HepG2 (cell line): ENCODE results near the gene FMOD. TPM values are rescaled to one million over a fixed set of nuclear protein-coding genes. Genes with fewer than 3 reads are reported as not detected.

Source experiments
- ATAC-seq: fragments of 200-7000 bp; cut with Tn5 transposase; 3 replicates; pipeline ENCODE4 v1.9.1; 2020; ENCODE audit warnings: mild to moderate bottlenecking, moderate library complexity
- BruUV-seq: library from RNA; stranded (reverse); fragments of 400-500 nt; replicated peaks from 2 replicates; lab custom pipeline; 2021; lab: Mats Ljungman, UMichigan
- CTCF ChIA-PET: fragments of 300-600 bp; formaldehyde crosslinking; extraction: SDS; loops from one replicate; lab custom pipeline; 2021; ENCODE audit warnings: low total read pairs, inconsistent platforms, low intra/inter-chr PET ratio; lab: Yijun Ruan, JAX
- POLR2A ChIA-PET: fragments of 350-600 bp; sonication (Branson Sonifier 250); formaldehyde crosslinking; loops from one replicate; lab custom pipeline; 2020; ENCODE audit warnings: antibody characterized with exemption, inconsistent platforms; lab: Yijun Ruan, JAX
- DNase-seq: peaks from one replicate; pipeline ENCODE4 v3.0.0-alpha.2; 2015; ENCODE audit warnings: low spot score
- FAIRE-seq: peaks from 3 replicates; lab custom pipeline; 2011; peaks lifted over from hg19 to GRCh38; lab: Jason Lieb, UNC
- H2AFZ ChIP-seq: one replicate; pipeline ENCODE4 v1.6.1; 2011; ENCODE audit warnings: low read length, inconsistent platforms
- H3K27ac ChIP-seq: fragments of 300-600 bp; 3 replicates; pipeline ENCODE4 v1.8.0; 2011; ENCODE audit warnings: mixed run types, mild to moderate bottlenecking, mixed read lengths, low read length, inconsistent platforms; ENCODE audit not compliant: insufficient read depth; ENCODE audit errors: extremely low read length
- H3K27me3 ChIP-seq, 2 experiments: fragments of 200-600 bp in 1 of 2; 2 replicates in 1 of 2; 3 replicates in 1 of 2; pipeline versions ENCODE4 v1.6.0 to v1.8.0; 2011; ENCODE audit warnings: low read length in 2 of 2, mild to moderate bottlenecking in 2 of 2, moderate library complexity in 2 of 2, inconsistent platforms in 1 of 2; ENCODE audit not compliant: insufficient read depth in 2 of 2, control insufficient read depth in 1 of 2
- H3K36me3 ChIP-seq, 2 experiments: fragments of 200-600 bp in 1 of 2; replicated peaks in 1 of 2; 2 replicates in 1 of 2; 3 replicates in 1 of 2; pipeline versions ENCODE4 v1.5.1 to v1.8.0; 2011; ENCODE audit warnings: low read length in 2 of 2, inconsistent platforms in 1 of 2; ENCODE audit not compliant: insufficient read depth in 2 of 2, control insufficient read depth in 1 of 2
- H3K4me1 ChIP-seq: 2 replicates; pipeline ENCODE4 v1.5.1; 2012; ENCODE audit warnings: low read length, inconsistent platforms; ENCODE audit not compliant: insufficient read depth
- H3K4me2 ChIP-seq: 2 replicates; pipeline ENCODE4 v1.6.0; 2011; ENCODE audit warnings: low read depth, low read length, inconsistent platforms
- H3K4me3 ChIP-seq, 3 experiments: fragments of 200-600 bp in 1 of 3; sonication (generic), shearing (Covaris generic) in 1 of 3; replicated peaks in 1 of 3; 2 replicates each; pipeline ENCODE4 v1.5.1; 2011 to 2016; ENCODE audit warnings: low read length in 3 of 3, inconsistent platforms in 2 of 3, low read depth in 2 of 3, mild to moderate bottlenecking in 2 of 3, control low read depth in 1 of 3, mixed read lengths in 1 of 3; ENCODE audit not compliant: insufficient read depth in 1 of 3
- H3K79me2 ChIP-seq: one replicate; pipeline ENCODE4 v1.6.1; 2011; ENCODE audit warnings: low read length, inconsistent platforms; ENCODE audit not compliant: insufficient read depth
- H3K9ac ChIP-seq: 2 replicates; pipeline ENCODE4 v1.6.0; 2011; ENCODE audit warnings: mild to moderate bottlenecking, low read depth, low read length, inconsistent platforms; ENCODE audit not compliant: insufficient read depth
- H3K9me3 ChIP-seq: 2 replicates; pipeline ENCODE4 v1.5.1; 2012; ENCODE audit warnings: mild to moderate bottlenecking, low read length
- H4K20me1 ChIP-seq: 2 replicates; pipeline ENCODE4 v1.6.0; 2011; ENCODE audit warnings: inconsistent platforms, mild to moderate bottlenecking, low read length, moderate library complexity; ENCODE audit not compliant: insufficient read depth
- ARNTL ChIP-seq: sonication (generic); formaldehyde crosslinking; IDR thresholded peaks from 2 replicates; pipeline ENCODE4 v1.4.0; 2020; ENCODE audit warnings: mild to moderate bottlenecking, missing genetic modification reagents
- EED ChIP-seq: sonication (generic); formaldehyde crosslinking; IDR thresholded peaks from 2 replicates; pipeline ENCODE4 v1.5.0; 2020; ENCODE audit warnings: mild to moderate bottlenecking, missing genetic modification reagents
- FOSL1 ChIP-seq: sonication (generic); formaldehyde crosslinking; IDR thresholded peaks from 2 replicates; pipeline ENCODE4 v1.9.0; 2021; ENCODE audit warnings: missing genetic modification reagents, borderline replicate concordance
- HMG20B ChIP-seq: conservative IDR thresholded peaks from 2 replicates; pipeline ENCODE4 v1.6.1; 2016; ENCODE audit warnings: missing genetic modification reagents, missing compliant biosample characterization
- HNF4G ChIP-seq, 2 experiments: sonication (generic) in 1 of 2; formaldehyde crosslinking in 1 of 2; IDR thresholded peaks; 2 replicates each; pipeline versions ENCODE4 v1.4.0 to v1.6.1; 2011 to 2020; ENCODE audit warnings: borderline replicate concordance in 2 of 2, low read depth in 2 of 2, mild to moderate bottlenecking in 2 of 2, low read length in 1 of 2, missing genetic modification reagents in 1 of 2, moderate library complexity in 1 of 2
- IRF2 ChIP-seq: IDR thresholded peaks from 2 replicates; pipeline ENCODE4 v1.6.1; 2018; ENCODE audit warnings: missing genetic modification reagents, missing compliant biosample characterization
- KAT8 ChIP-seq: IDR thresholded peaks from 2 replicates; pipeline ENCODE4 v1.6.1; 2016; ENCODE audit warnings: missing genetic modification reagents, missing compliant biosample characterization
- MAZ ChIP-seq, 2 experiments: sonication (generic) in 1 of 2; formaldehyde crosslinking in 1 of 2; IDR thresholded peaks; 2 replicates each; pipeline versions ENCODE4 v1.5.0 to v1.6.1; 2012 to 2020; ENCODE audit warnings: low read depth in 2 of 2, mild to moderate bottlenecking in 2 of 2, borderline replicate concordance in 1 of 2, improper control_type of control experiment in 1 of 2, low read length in 1 of 2, missing genetic modification reagents in 1 of 2, moderate library complexity in 1 of 2
- MZF1 ChIP-seq: sonication (generic); formaldehyde crosslinking; IDR thresholded peaks from 2 replicates; pipeline ENCODE4 v1.8.1; 2023; ENCODE audit warnings: mild to moderate bottlenecking, missing genetic modification reagents, borderline replicate concordance
- NR1H2 ChIP-seq: sonication (generic); formaldehyde crosslinking; IDR thresholded peaks from 2 replicates; pipeline ENCODE4 v1.8.1; 2022; ENCODE audit warnings: low read depth, missing genetic modification reagents, borderline replicate concordance
- ZC3H4 ChIP-seq: sonication (generic); formaldehyde crosslinking; IDR thresholded peaks from 2 replicates; pipeline ENCODE4 v1.4.0; 2020; ENCODE audit warnings: missing genetic modification reagents, borderline replicate concordance
- ZSCAN12 ChIP-seq: sonication (generic); formaldehyde crosslinking; IDR thresholded peaks from 2 replicates; pipeline ENCODE4 v1.9.0; 2021; ENCODE audit warnings: mild to moderate bottlenecking, missing genetic modification reagents
- WGBS: methylation state at CpG from one replicate; pipeline ENCODE4 v1.1.6; 2017; ENCODE audit warnings: low lambda C conversion rate; 5-methylcytosine and 5-hydroxymethylcytosine counted together
- in situ Hi-C: cut with HindIII; loops from 2 replicates; pipeline ENCODE4 v1.10.0; 2017; ENCODE audit warnings: low pct_unique_long_range_greater_than_20kb; ENCODE audit not compliant: extremely low pct_ligation_motif_present
- intact Hi-C: fragments of 100-400 bp; cut with micrococcal nuclease; formaldehyde crosslinking; loops from one replicate; pipeline ENCODE4 v1.10.0; 2022; ENCODE audit not compliant: unreplicated experiment
- polyA plus RNA-seq, 8 experiments: library from polyadenylated mRNA; depleted of rRNA in 3 of 8; stranded (reverse) in 7 of 8; unstranded in 1 of 8; fragments of >200 nt; fragmentation: Illumina TruSeq in 4 of 8; extraction: Trizol in 4 of 8; gene quantifications; 2 replicates each; pipeline versions ENCODE4 v1.2.1 to v1.2.3, GENCODE V29; 2011 to 2016; ENCODE audit warnings: low read depth in 4 of 8, missing spikeins in 1 of 8, mixed read lengths in 1 of 8; ENCODE audit not compliant: insufficient read depth in 1 of 8
- total RNA-seq, 5 experiments: library from RNA; depleted of rRNA; stranded (reverse); fragments of >200 nt; fragmentation: Illumina TruSeq; extraction: Trizol; gene quantifications; 2 replicates each; pipeline ENCODE4 v1.2.3, GENCODE V29; 2016; ENCODE audit warnings: low read depth in 1 of 5
- TF ChIP-seq, protein P1 (sequence below): sonication (generic); formaldehyde crosslinking; IDR thresholded peaks from 2 replicates; pipeline ENCODE4 v1.9.0; 2021; ENCODE audit warnings: missing genetic modification reagents, borderline replicate concordance
- TF ChIP-seq, protein P2 (sequence below): sonication (generic); formaldehyde crosslinking; IDR thresholded peaks from 2 replicates; pipeline ENCODE4 v1.4.0; 2020; ENCODE audit warnings: mild to moderate bottlenecking, missing genetic modification reagents
- TF ChIP-seq, protein P3 (sequence below): sonication (generic); formaldehyde crosslinking; IDR thresholded peaks from 2 replicates; pipeline ENCODE4 v1.4.0; 2020; ENCODE audit warnings: missing genetic modification reagents
- TF ChIP-seq, protein P4 (sequence below): sonication (generic); formaldehyde crosslinking; IDR thresholded peaks from 2 replicates; pipeline ENCODE4 v1.4.0; 2020; ENCODE audit warnings: missing genetic modification reagents

FMOD gene
- total and polyA plus RNA-seq, 2 of the 13 experiments (the other 11 are each of a cell fraction or from before 2014, with no cell fraction given) = 0.08 TPM; not detected in 1

DNA sequence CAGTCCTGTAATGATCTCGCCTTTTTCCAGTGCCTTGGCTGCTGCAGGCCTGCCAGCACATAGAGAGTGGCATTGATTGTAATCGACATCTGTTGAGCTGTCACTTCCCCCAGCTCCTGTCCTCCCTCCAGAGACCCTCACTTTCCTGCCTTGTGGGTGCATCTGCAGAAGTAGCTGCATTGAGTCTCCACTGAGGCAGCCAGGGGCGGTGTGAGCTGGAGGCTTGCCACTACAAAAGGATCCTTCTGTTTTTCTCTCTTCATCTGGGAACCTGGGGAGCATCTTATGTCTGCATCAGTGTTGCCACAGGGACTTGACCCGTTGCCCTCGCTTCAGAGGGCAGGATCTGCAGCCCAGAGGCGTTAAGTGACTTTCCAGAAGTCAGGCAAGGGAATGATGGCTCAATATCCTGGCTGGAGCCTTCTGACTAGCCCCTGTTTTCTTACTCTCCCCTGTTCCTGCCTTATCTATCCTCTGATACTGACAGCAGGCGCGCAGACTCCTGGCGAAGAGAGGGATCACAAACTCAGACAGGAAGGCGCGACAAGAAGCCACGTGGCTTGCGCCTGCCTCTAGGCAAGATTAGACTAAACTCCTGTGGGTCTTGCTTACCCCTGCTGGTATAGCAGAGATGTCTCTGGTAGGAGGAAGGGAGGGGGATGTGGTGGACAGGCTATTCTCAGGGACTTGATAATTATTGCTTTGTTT is 13.3 kb upstream of the FMOD start:
- ATAC-seq (no peak), DNase-seq (no peak), FAIRE-seq (no peak)
- no peaks in the 10 kb centered on the region for H3K9me3 ChIP-seq
- H3K9ac ChIP-seq = no peak overlapping the region
- H2AFZ ChIP-seq = no peak overlapping the region
- CTCF ChIA-PET = no interaction called here
- TF ChIP-seq MZF1 (CRISPR knock-in tag) (no peak), IRF2 (no peak), EED (no peak), NR1H2 (CRISPR knock-in tag) (no peak), FOSL1 (no peak), MAZ (IDR thresholded peaks at IDR 0.05; ENCODE audit: borderline replicate concordance, low read depth, low read length) (no peak), MAZ (CRISPR knock-in tag; IDR thresholded peaks at IDR 0.05; ENCODE audit: low read depth) (no peak), ARNTL (no peak), KAT8 (no peak), ZC3H4 (CRISPR knock-in tag) (no peak), HMG20B (CRISPR knock-in tag) (no peak), ZSCAN12 (CRISPR knock-in tag) (no peak), HNF4G (IDR thresholded peaks at IDR 0.05; ENCODE audit: borderline replicate concordance, low read depth, low read length) (no peak), HNF4G (CRISPR knock-in tag; IDR thresholded peaks at IDR 0.05; ENCODE audit: borderline replicate concordance, low read depth) (no peak)
- TF ChIP-seq, protein P1, sequence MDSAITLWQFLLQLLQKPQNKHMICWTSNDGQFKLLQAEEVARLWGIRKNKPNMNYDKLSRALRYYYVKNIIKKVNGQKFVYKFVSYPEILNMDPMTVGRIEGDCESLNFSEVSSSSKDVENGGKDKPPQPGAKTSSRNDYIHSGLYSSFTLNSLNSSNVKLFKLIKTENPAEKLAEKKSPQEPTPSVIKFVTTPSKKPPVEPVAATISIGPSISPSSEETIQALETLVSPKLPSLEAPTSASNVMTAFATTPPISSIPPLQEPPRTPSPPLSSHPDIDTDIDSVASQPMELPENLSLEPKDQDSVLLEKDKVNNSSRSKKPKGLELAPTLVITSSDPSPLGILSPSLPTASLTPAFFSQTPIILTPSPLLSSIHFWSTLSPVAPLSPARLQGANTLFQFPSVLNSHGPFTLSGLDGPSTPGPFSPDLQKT (CRISPR knock-in tag) = no peak
- TF ChIP-seq, protein P2, sequence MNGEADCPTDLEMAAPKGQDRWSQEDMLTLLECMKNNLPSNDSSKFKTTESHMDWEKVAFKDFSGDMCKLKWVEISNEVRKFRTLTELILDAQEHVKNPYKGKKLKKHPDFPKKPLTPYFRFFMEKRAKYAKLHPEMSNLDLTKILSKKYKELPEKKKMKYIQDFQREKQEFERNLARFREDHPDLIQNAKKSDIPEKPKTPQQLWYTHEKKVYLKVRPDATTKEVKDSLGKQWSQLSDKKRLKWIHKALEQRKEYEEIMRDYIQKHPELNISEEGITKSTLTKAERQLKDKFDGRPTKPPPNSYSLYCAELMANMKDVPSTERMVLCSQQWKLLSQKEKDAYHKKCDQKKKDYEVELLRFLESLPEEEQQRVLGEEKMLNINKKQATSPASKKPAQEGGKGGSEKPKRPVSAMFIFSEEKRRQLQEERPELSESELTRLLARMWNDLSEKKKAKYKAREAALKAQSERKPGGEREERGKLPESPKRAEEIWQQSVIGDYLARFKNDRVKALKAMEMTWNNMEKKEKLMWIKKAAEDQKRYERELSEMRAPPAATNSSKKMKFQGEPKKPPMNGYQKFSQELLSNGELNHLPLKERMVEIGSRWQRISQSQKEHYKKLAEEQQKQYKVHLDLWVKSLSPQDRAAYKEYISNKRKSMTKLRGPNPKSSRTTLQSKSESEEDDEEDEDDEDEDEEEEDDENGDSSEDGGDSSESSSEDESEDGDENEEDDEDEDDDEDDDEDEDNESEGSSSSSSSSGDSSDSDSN = no peak
- TF ChIP-seq, protein P3, sequence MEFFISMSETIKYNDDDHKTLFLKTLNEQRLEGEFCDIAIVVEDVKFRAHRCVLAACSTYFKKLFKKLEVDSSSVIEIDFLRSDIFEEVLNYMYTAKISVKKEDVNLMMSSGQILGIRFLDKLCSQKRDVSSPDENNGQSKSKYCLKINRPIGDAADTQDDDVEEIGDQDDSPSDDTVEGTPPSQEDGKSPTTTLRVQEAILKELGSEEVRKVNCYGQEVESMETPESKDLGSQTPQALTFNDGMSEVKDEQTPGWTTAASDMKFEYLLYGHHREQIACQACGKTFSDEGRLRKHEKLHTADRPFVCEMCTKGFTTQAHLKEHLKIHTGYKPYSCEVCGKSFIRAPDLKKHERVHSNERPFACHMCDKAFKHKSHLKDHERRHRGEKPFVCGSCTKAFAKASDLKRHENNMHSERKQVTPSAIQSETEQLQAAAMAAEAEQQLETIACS (CRISPR knock-in tag) = no peak
- TF ChIP-seq, protein P4, sequence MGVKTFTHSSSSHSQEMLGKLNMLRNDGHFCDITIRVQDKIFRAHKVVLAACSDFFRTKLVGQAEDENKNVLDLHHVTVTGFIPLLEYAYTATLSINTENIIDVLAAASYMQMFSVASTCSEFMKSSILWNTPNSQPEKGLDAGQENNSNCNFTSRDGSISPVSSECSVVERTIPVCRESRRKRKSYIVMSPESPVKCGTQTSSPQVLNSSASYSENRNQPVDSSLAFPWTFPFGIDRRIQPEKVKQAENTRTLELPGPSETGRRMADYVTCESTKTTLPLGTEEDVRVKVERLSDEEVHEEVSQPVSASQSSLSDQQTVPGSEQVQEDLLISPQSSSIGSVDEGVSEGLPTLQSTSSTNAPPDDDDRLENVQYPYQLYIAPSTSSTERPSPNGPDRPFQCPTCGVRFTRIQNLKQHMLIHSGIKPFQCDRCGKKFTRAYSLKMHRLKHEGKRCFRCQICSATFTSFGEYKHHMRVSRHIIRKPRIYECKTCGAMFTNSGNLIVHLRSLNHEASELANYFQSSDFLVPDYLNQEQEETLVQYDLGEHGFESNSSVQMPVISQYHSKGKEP = no peak
- no TSS peak for BruUV-seq
- no peak overlapping the region for H3K27ac ChIP-seq
- intact Hi-C loops (no loop called here), in situ Hi-C loops (no loop called here)
- H3K4me2 ChIP-seq = no peak overlapping the region
- no peaks in the 10 kb centered on the region for H3K36me3 ChIP-seq
- no peaks in the 10 kb centered on the region for H4K20me1 ChIP-seq
- H3K79me2 ChIP-seq = no peaks in the 10 kb centered on the region
- WGBS = 26% methylated on average over 9 of the region's 13 CpGs
- H3K4me1 ChIP-seq = no peaks in the 10 kb centered on the region
- peaks cover 0 to 18% of the 10 kb centered on the region in 2 experiments; a peak in 2 of 5 replicates for H3K27me3 ChIP-seq
- POLR2A ChIA-PET = no interaction called here
- H3K4me3 ChIP-seq = no peak overlapping the region
